ENCODE results near the gene CLHC1. TPM values are rescaled to one million over a fixed set of nuclear protein-coding genes. Genes with fewer than 3 reads are reported as not detected.

CLHC1 gene
- polyA plus RNA-seq, 4 donors = 3.2 to 16.2 (median 3.5) TPM

- Histone ChIP-seq H3K27ac (ENCODE audit: low read depth in 1 of 3, low read length in 2 of 3) (no peak overlapping the region), H3K9me3 (ENCODE audit: control insufficient read depth in 2 of 2, insufficient read depth in 1 of 2, low read depth in 1 of 2, low read length in 1 of 2) (no peaks in the 10 kb centered on the region), H3K4me1 (ENCODE audit: control insufficient read depth in 3 of 3, insufficient read depth in 2 of 3, low read depth in 1 of 3, low read length in 2 of 3) (no peaks in the 10 kb centered on the region), H3K27me3 (ENCODE audit: control insufficient read depth in 3 of 3, insufficient read depth in 3 of 3, low read length in 3 of 3) (no peaks in the 10 kb centered on the region), H3K36me3 (ENCODE audit: control insufficient read depth in 3 of 3, insufficient read depth in 2 of 3, low read depth in 1 of 3, low read length in 3 of 3) (peaks cover 5 to 26% (median 12%) of the 10 kb centered on the region in 3 donors), H3K4me3 (ENCODE audit: low read depth in 1 of 3, low read length in 3 of 3) (no peak overlapping the region)
- WGBS, 3 donors = 64 to 68% (median 67%) methylated on average over 4 of the region's 4 CpGs
- no peak for DNase-seq
- FAIRE-seq = no peak
Observed at GRCh38 chr2:55239656-55240222, 7.6 kb upstream of the CLHC1 start.

- no peak for FAIRE-seq
- H3K27me3 ChIP-seq (ENCODE audit: control insufficient read depth in 3 of 3, insufficient read depth in 3 of 3, low read length in 3 of 3) = no peaks in the 10 kb centered on the region
- peaks cover 2 to 4% (median 3%) of the 10 kb centered on the region in 3 donors for H3K4me1 ChIP-seq (ENCODE audit: control insufficient read depth in 3 of 3, insufficient read depth in 2 of 3, low read depth in 1 of 3, low read length in 2 of 3)
- 86 to 95% (median 93%) methylated on average over 2 of the region's 2 CpGs for WGBS, 3 donors
- no peak overlapping the region for H3K4me3 ChIP-seq (ENCODE audit: low read depth in 1 of 3, low read length in 3 of 3)
- H3K27ac ChIP-seq (ENCODE audit: low read depth in 1 of 3, low read length in 2 of 3) = no peak overlapping the region
- H3K36me3 ChIP-seq (ENCODE audit: control insufficient read depth in 3 of 3, insufficient read depth in 2 of 3, low read depth in 1 of 3, low read length in 3 of 3) = peaks cover 7 to 27% (median 11%) of the 10 kb centered on the region in 3 donors
- H3K9me3 ChIP-seq (ENCODE audit: control insufficient read depth in 2 of 2, insufficient read depth in 1 of 2, low read depth in 1 of 2, low read length in 1 of 2) = no peaks in the 10 kb centered on the region
- DNase-seq = no peak
Observed at GRCh38 chr2:55236992-55237543, 5.0 kb upstream of the CLHC1 start.

GRCh38 chr2:55235724-55236538, 3.8 kb upstream of the CLHC1 start:
- Histone ChIP-seq H3K27me3 (ENCODE audit: control insufficient read depth in 3 of 3, insufficient read depth in 3 of 3, low read length in 3 of 3) (no peaks in the 10 kb centered on the region), H3K9me3 (ENCODE audit: control insufficient read depth in 2 of 2, insufficient read depth in 1 of 2, low read depth in 1 of 2, low read length in 1 of 2) (no peaks in the 10 kb centered on the region), H3K4me3 (ENCODE audit: low read depth in 1 of 3, low read length in 3 of 3) (no peak overlapping the region), H3K4me1 (ENCODE audit: control insufficient read depth in 3 of 3, insufficient read depth in 2 of 3, low read depth in 1 of 3, low read length in 2 of 3) (peaks cover 2 to 4% (median 3%) of the 10 kb centered on the region in 3 donors), H3K27ac (ENCODE audit: low read depth in 1 of 3, low read length in 2 of 3) (no peak overlapping the region), H3K36me3 (ENCODE audit: control insufficient read depth in 3 of 3, insufficient read depth in 2 of 3, low read depth in 1 of 3, low read length in 3 of 3) (peaks cover 7 to 17% (median 11%) of the 10 kb centered on the region in 3 donors)
- no peak for FAIRE-seq
- no peak for DNase-seq
- 80 to 82% (median 82%) methylated on average over 3 of the region's 3 CpGs for WGBS, 3 donors

- Histone ChIP-seq H3K4me1 (ENCODE audit: control insufficient read depth in 3 of 3, insufficient read depth in 2 of 3, low read depth in 1 of 3, low read length in 2 of 3) (peaks cover 3 to 7% (median 5%) of the 10 kb centered on the region in 3 donors), H3K36me3 (ENCODE audit: control insufficient read depth in 3 of 3, insufficient read depth in 2 of 3, low read depth in 1 of 3, low read length in 3 of 3) (peaks cover 7 to 13% (median 11%) of the 10 kb centered on the region in 3 donors), H3K27ac (ENCODE audit: low read depth in 1 of 3, low read length in 2 of 3) (peak overlapping the region in 1 of 3 donors; percentile 92), H3K9me3 (ENCODE audit: control insufficient read depth in 2 of 2, insufficient read depth in 1 of 2, low read depth in 1 of 2, low read length in 1 of 2) (no peaks in the 10 kb centered on the region), H3K27me3 (ENCODE audit: control insufficient read depth in 3 of 3, insufficient read depth in 3 of 3, low read length in 3 of 3) (no peaks in the 10 kb centered on the region), H3K4me3 (ENCODE audit: low read depth in 1 of 3, low read length in 3 of 3) (peak overlapping the region in 2 of 3 donors; percentile 84 to 87)
- no peak for FAIRE-seq
- DNase-seq = no peak
- WGBS, 3 donors = 30 to 53% (median 32%) methylated on average over 7 of the region's 7 CpGs
Observed at GRCh38 chr2:55233658-55233940, 1.5 kb upstream of the CLHC1 start.

GRCh38 chr2:55232863-55233657, 967 bp upstream of the CLHC1 start:
- Histone ChIP-seq H3K36me3 (ENCODE audit: control insufficient read depth in 3 of 3, insufficient read depth in 2 of 3, low read depth in 1 of 3, low read length in 3 of 3) (peaks cover 7 to 12% (median 11%) of the 10 kb centered on the region in 3 donors), H3K27ac (ENCODE audit: low read depth in 1 of 3, low read length in 2 of 3) (peak overlapping the region; percentile 50 to 92 (median 89)), H3K9me3 (ENCODE audit: control insufficient read depth in 2 of 2, insufficient read depth in 1 of 2, low read depth in 1 of 2, low read length in 1 of 2) (no peaks in the 10 kb centered on the region), H3K4me1 (ENCODE audit: control insufficient read depth in 3 of 3, insufficient read depth in 2 of 3, low read depth in 1 of 3, low read length in 2 of 3) (peaks cover 3 to 9% (median 5%) of the 10 kb centered on the region in 3 donors), H3K27me3 (ENCODE audit: control insufficient read depth in 3 of 3, insufficient read depth in 3 of 3, low read length in 3 of 3) (no peaks in the 10 kb centered on the region), H3K4me3 (ENCODE audit: low read depth in 1 of 3, low read length in 3 of 3) (peak overlapping the region; percentile 78 to 87 (median 84))
- FAIRE-seq (no peak), DNase-seq (peak; percentile 30 to 63)
- WGBS, 3 donors = 1 to 3% (median 2%) methylated on average over 33 of the region's 33 CpGs

- Histone ChIP-seq H3K4me3 (ENCODE audit: low read depth in 1 of 3, low read length in 3 of 3) (peak overlapping the region; percentile 78 to 87 (median 84)), H3K27me3 (ENCODE audit: control insufficient read depth in 3 of 3, insufficient read depth in 3 of 3, low read length in 3 of 3) (no peaks in the 10 kb centered on the region), H3K36me3 (ENCODE audit: control insufficient read depth in 3 of 3, insufficient read depth in 2 of 3, low read depth in 1 of 3, low read length in 3 of 3) (peaks cover 7 to 11% (median 11%) of the 10 kb centered on the region in 3 donors), H3K27ac (ENCODE audit: low read depth in 1 of 3, low read length in 2 of 3) (peak overlapping the region; percentile 75 to 92 (median 89)), H3K4me1 (ENCODE audit: control insufficient read depth in 3 of 3, insufficient read depth in 2 of 3, low read depth in 1 of 3, low read length in 2 of 3) (peaks cover 3 to 9% (median 5%) of the 10 kb centered on the region in 3 donors), H3K9me3 (ENCODE audit: control insufficient read depth in 2 of 2, insufficient read depth in 1 of 2, low read depth in 1 of 2, low read length in 1 of 2) (no peaks in the 10 kb centered on the region)
- WGBS, 3 donors = 2 to 7% (median 4%) methylated on average over 13 of the region's 13 CpGs
- FAIRE-seq (no peak), DNase-seq (no peak)
Observed at GRCh38 chr2:55231546-55232083, 478 bp downstream of the CLHC1 start.

- Histone ChIP-seq H3K27ac (ENCODE audit: low read depth in 1 of 3, low read length in 2 of 3) (no peak overlapping the region), H3K4me1 (ENCODE audit: control insufficient read depth in 3 of 3, insufficient read depth in 2 of 3, low read depth in 1 of 3, low read length in 2 of 3) (peaks cover 3 to 9% (median 5%) of the 10 kb centered on the region in 3 donors), H3K9me3 (ENCODE audit: control insufficient read depth in 2 of 2, insufficient read depth in 1 of 2, low read depth in 1 of 2, low read length in 1 of 2) (no peaks in the 10 kb centered on the region), H3K4me3 (ENCODE audit: low read depth in 1 of 3, low read length in 3 of 3) (no peak overlapping the region), H3K36me3 (ENCODE audit: control insufficient read depth in 3 of 3, insufficient read depth in 2 of 3, low read depth in 1 of 3, low read length in 3 of 3) (peaks cover 3 to 12% (median 6%) of the 10 kb centered on the region in 3 donors), H3K27me3 (ENCODE audit: control insufficient read depth in 3 of 3, insufficient read depth in 3 of 3, low read length in 3 of 3) (no peaks in the 10 kb centered on the region)
- WGBS, 3 donors = 97 to 100% (median 98%) methylated on average over 3 of the region's 3 CpGs
- DNase-seq (no peak), FAIRE-seq (no peak)
Observed at GRCh38 chr2:55230551-55230950, 1.5 kb downstream of the CLHC1 start.

GRCh38 chr2:55229221-55229620, 2.9 kb downstream of the CLHC1 start:
- Histone ChIP-seq H3K36me3 (ENCODE audit: control insufficient read depth in 3 of 3, insufficient read depth in 2 of 3, low read depth in 1 of 3, low read length in 3 of 3) (peaks cover 1 to 16% (median 1%) of the 10 kb centered on the region in 3 donors), H3K4me1 (ENCODE audit: control insufficient read depth in 3 of 3, insufficient read depth in 2 of 3, low read depth in 1 of 3, low read length in 2 of 3) (peaks cover 2 to 6% (median 4%) of the 10 kb centered on the region in 3 donors), H3K9me3 (ENCODE audit: control insufficient read depth in 2 of 2, insufficient read depth in 1 of 2, low read depth in 1 of 2, low read length in 1 of 2) (no peaks in the 10 kb centered on the region), H3K27ac (ENCODE audit: low read depth in 1 of 3, low read length in 2 of 3) (no peak overlapping the region), H3K4me3 (ENCODE audit: low read depth in 1 of 3, low read length in 3 of 3) (no peak overlapping the region), H3K27me3 (ENCODE audit: control insufficient read depth in 3 of 3, insufficient read depth in 3 of 3, low read length in 3 of 3) (no peaks in the 10 kb centered on the region)
- WGBS, 3 donors = 81 to 90% (median 86%) methylated on average over 2 of the region's 2 CpGs
- DNase-seq = no peak
- no peak for FAIRE-seq
